GM13977 (cell line): ENCODE measurements around the gene CHD6.

Experiments
- DNase-seq: peaks from one replicate; pipeline ENCODE4 v3.0.0; 2012; ENCODE audit warnings: low spot score
- in situ Hi-C: fragments of 300-500 bp; cut with MboI; formaldehyde crosslinking; loops from one replicate; pipeline ENCODE4 v1.12.0; 2022; ENCODE audit warnings: low sequenced_read_pairs, low pct_unique_long_range_greater_than_20kb, mixed read lengths, inconsistent platforms; ENCODE audit not compliant: unreplicated experiment
- TF ChIP-seq, protein P1 (sequence below): IDR thresholded peaks from 2 replicates; pipeline ENCODE4 v1.5.1; 2012; ENCODE audit warnings: mild to moderate bottlenecking, control low read depth; ENCODE audit not compliant: insufficient read depth; ENCODE audit errors: extremely low read depth, missing control alignments

The CHD6 gene

DNA sequence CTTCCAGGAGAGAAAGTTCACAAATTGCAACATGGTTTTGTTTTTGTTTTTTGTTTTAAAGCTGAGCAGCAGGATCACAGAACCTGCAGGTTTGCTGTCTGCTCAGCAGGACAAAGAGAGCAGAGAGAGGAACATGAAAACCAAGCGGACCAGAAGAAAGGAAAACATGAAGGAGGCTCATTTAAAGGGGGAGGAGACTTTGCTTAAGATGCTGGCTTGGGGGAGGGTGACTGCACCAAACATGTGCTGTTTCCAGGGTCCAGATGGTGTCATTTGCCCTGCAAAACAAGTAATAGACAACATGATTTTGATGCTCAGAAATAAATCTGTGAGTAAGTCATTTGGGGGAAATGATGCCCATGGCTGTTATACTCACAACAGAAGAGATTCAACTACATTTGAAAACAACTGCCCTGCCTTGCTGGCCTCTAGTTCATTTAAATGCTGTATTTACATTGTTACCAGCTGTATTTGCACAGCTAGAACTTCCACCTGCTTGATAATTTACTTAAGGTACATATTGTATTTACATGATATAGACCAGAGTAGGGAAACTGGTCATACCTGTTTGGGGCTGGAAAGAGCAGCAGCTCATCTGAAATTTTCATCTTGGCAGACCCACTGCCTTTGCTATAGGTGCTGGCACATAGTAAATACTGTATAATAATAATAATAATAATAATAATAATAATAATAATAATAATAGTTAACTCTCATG is 32.2 kb upstream of the CHD6 start:
- DNase-seq, result no peak
- in situ Hi-C loops, result no loop called here
- TF ChIP-seq, protein P1, sequence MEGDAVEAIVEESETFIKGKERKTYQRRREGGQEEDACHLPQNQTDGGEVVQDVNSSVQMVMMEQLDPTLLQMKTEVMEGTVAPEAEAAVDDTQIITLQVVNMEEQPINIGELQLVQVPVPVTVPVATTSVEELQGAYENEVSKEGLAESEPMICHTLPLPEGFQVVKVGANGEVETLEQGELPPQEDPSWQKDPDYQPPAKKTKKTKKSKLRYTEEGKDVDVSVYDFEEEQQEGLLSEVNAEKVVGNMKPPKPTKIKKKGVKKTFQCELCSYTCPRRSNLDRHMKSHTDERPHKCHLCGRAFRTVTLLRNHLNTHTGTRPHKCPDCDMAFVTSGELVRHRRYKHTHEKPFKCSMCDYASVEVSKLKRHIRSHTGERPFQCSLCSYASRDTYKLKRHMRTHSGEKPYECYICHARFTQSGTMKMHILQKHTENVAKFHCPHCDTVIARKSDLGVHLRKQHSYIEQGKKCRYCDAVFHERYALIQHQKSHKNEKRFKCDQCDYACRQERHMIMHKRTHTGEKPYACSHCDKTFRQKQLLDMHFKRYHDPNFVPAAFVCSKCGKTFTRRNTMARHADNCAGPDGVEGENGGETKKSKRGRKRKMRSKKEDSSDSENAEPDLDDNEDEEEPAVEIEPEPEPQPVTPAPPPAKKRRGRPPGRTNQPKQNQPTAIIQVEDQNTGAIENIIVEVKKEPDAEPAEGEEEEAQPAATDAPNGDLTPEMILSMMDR, result no peak

DNA sequence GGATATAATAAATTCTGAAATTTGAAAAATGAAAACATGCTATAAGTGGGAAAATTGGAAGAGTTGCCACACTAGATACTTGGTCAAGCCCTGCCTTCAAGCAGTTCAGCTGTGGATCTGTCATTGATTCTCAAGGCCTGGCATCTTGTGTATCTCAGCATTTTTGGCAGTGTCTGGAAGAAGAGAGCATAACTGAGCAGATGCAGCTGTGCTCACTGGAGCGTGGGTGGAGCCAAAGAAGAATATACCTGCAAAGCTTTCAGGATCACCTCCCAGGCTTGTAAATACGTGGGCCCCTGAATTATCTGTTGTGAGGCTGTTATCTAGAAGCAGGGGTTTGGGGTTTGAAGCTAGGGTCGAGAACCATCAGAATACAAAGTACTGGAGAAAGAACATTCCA is 31.3 kb upstream of the CHD6 start:
- TF ChIP-seq, protein P1, result no peak
- no peak for DNase-seq
- in situ Hi-C loops, result no loop called here

DNA sequence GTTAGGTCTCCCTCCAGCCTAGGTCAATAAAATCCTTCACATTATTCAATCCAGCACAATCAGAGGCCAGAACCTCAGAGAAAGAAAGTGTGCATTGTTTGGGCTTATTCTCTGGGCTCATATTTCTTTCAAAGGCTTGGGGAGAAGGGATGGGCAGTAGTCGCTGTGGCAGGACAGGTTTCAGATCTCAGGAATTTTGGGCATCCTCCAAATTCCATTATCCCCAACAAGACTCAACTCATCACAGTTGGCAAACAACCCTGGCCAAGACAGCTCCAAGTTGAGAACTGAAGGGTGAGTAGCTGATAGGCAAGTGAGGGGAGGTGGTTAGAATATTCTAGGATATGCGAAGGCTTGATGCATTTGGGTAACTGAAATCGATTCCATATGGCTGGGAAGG is 27.2 kb upstream of the CHD6 start:
- in situ Hi-C loops, result no loop called here
- DNase-seq, result no peak
- TF ChIP-seq, protein P1, result no peak

DNA sequence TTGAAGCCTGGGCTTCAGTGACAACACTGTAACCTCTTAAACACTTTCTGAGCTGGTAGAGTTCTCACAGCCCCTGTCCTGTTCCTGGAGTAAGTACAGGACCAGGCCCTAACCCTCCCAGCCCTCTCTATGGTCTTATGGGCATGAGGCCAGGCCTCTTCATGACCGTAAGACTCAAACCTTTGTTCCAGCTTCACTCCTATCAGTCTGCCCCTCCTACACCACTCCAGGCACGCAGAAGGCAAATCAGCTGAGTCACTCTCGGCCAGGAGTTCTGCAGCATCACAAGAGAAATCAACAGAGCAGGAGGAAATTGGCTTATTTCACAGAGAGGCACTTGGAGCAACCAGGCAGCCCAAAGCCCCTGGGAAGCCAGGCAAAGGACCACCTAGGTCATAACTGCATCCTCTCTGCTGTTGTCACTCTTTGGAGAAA is 25.3 kb upstream of the CHD6 start:
- TF ChIP-seq, protein P1, result no peak
- in situ Hi-C loops, result no loop called here
- DNase-seq, result no peak

DNA sequence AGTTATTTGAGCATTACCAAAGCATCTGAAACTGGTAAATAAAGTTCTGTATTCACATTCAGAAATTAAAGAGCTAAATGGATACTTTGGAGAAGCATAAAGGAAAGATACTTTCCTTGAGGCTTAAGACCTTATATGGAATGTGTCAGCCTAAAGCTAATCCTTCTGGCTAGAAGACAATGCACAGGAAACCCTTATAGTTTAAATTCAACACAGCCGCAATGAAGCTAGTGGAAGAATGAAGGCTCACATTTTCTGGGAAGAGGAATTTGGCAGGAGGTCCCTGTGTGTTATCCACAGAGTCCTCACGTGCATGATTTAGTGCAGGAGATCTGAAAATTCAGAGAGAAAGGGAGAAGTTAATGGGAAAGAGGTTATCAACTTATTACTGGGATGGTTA is 21.5 kb upstream of the CHD6 start:
- in situ Hi-C loops, result no loop called here
- TF ChIP-seq, protein P1, result no peak
- no peak for DNase-seq

DNA sequence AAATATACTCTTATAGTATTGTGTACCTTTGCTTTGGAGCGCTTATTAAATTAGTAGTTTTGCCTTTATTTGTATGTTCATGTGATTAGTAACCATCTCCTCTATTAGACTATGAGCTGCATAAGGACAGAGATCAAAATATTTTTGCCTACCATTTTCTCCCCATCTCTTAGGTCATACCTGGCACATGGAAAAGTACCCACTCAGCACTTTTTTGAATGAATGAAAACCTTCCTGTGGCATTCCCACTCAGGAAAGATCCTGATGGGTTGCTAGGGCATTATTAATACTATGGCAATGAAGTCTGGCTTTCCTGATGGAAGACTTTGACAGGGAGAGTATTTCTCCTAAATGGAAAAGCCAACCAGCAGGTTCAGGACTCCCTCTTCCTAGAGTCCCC is 20.3 kb upstream of the CHD6 start:
- DNase-seq, result no peak
- TF ChIP-seq, protein P1, result no peak
- in situ Hi-C loops, result no loop called here
